HCT116 (cell line): ENCODE results near the gene SCYGR4.

Source experiments
- CBX3 ChIP-seq: IDR thresholded peaks from 2 replicates; pipeline ENCODE4 v1.6.1; 2012; ENCODE audit warnings: low read depth
- CTCF ChIP-seq, 3 experiments: fragments of 200-600 bp in 1 of 3; sonication (generic) in 1 of 3; IDR thresholded peaks in 2 of 3; conservative IDR thresholded peaks in 1 of 3; 2 replicates each; pipeline ENCODE4 v1.5.1; 2012 to 2017; ENCODE audit warnings: low read depth in 2 of 3, low read length in 2 of 3, antibody characterized with exemption in 1 of 3, borderline replicate concordance in 1 of 3, control low read depth in 1 of 3, mild to moderate bottlenecking in 1 of 3, mixed read lengths in 1 of 3, mixed run types in 1 of 3, moderate library complexity in 1 of 3; ENCODE audit not compliant: insufficient read depth in 1 of 3
- EZH2 ChIP-seq: fragments of 200-600 bp; sonication (generic); IDR thresholded peaks from 2 replicates; pipeline ENCODE4 v1.6.1; 2017; ENCODE audit warnings: antibody characterized with exemption, mixed run types
- MAX ChIP-seq: IDR thresholded peaks from 2 replicates; pipeline ENCODE4 v1.6.1; 2012
- POLR2A ChIP-seq: IDR thresholded peaks from 2 replicates; pipeline ENCODE4 v1.7.0; 2011; ENCODE audit warnings: borderline replicate concordance; ENCODE audit not compliant: insufficient read depth, insufficient read length; ENCODE audit errors: extremely low read depth
- POLR2AphosphoS5 ChIP-seq: IDR thresholded peaks from 2 replicates; pipeline ENCODE4 v1.6.1; 2011; ENCODE audit warnings: mild to moderate bottlenecking, low read depth, low read length, moderate library complexity
- RAD21 ChIP-seq: IDR thresholded peaks from 2 replicates; pipeline ENCODE4 v1.6.1; 2012; ENCODE audit warnings: low read depth, mild to moderate bottlenecking
- SP1 ChIP-seq: IDR thresholded peaks from 2 replicates; pipeline ENCODE4 v1.6.1; 2012; ENCODE audit warnings: low read depth
- SRF ChIP-seq: IDR thresholded peaks from 2 replicates; pipeline ENCODE4 v1.6.1; 2012; ENCODE audit warnings: low read depth
- TCF7L2 ChIP-seq: IDR thresholded peaks from 2 replicates; pipeline ENCODE4 v1.7.0; 2011; ENCODE audit warnings: borderline replicate concordance, inconsistent platforms; ENCODE audit not compliant: insufficient read depth, insufficient read length; ENCODE audit errors: extremely low read depth
- TF ChIP-seq, protein P1 (sequence below): IDR thresholded peaks from 2 replicates; pipeline ENCODE4 v1.6.1; 2012; ENCODE audit warnings: low read depth

DNA sequence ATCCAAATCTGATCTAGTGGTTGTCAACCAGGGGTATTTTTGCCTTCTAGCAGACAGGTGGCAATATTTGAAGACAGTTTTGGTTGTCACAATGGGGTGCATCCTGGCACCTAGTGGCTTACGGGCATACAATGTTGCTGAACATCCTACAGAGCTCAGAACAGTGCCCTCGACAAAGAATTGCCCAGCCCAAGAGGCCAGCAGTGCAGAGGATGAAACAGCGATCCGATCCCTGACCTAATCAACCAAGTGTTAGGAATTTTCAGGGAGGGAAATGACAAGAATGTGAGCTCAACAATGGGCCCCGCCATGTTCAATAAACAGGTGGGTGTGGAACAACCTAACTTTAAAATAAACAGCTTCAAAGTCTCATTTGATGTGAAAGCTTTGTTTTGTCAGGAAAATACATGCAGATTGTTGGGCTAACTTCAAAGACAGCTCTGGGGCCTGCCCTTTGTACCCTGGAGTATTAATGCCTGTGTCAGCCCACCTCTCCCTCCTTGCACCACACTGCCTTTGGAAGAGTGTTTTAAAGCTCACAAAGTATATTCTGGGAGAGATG is 26.8 kb downstream of the SCYGR4 start:
- TF ChIP-seq CTCF (IDR thresholded peaks at IDR 0.05 in 2 of 3, conservative IDR thresholded peaks at IDR 0.05 in 1 of 3; ENCODE audit: borderline replicate concordance in 1 of 3, insufficient read depth in 1 of 3, low read depth in 2 of 3, low read length in 2 of 3) = peak in 2 of 3 experiments; percentile 10 to 53; a peak in 2 of 6 replicates
- TF ChIP-seq SP1 = no peak
- no peak for TF ChIP-seq EZH2
- no peak for TF ChIP-seq POLR2AphosphoS5
- peak; percentile 29; the same call in 1 of the 2 replicates for TF ChIP-seq RAD21
- no peak for TF ChIP-seq POLR2A
- TF ChIP-seq, protein P1, sequence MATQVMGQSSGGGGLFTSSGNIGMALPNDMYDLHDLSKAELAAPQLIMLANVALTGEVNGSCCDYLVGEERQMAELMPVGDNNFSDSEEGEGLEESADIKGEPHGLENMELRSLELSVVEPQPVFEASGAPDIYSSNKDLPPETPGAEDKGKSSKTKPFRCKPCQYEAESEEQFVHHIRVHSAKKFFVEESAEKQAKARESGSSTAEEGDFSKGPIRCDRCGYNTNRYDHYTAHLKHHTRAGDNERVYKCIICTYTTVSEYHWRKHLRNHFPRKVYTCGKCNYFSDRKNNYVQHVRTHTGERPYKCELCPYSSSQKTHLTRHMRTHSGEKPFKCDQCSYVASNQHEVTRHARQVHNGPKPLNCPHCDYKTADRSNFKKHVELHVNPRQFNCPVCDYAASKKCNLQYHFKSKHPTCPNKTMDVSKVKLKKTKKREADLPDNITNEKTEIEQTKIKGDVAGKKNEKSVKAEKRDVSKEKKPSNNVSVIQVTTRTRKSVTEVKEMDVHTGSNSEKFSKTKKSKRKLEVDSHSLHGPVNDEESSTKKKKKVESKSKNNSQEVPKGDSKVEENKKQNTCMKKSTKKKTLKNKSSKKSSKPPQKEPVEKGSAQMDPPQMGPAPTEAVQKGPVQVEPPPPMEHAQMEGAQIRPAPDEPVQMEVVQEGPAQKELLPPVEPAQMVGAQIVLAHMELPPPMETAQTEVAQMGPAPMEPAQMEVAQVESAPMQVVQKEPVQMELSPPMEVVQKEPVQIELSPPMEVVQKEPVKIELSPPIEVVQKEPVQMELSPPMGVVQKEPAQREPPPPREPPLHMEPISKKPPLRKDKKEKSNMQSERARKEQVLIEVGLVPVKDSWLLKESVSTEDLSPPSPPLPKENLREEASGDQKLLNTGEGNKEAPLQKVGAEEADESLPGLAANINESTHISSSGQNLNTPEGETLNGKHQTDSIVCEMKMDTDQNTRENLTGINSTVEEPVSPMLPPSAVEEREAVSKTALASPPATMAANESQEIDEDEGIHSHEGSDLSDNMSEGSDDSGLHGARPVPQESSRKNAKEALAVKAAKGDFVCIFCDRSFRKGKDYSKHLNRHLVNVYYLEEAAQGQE = no peak
- TF ChIP-seq TCF7L2 = no peak
- TF ChIP-seq MAX = no peak
- TF ChIP-seq SRF = no peak
- TF ChIP-seq CBX3 = no peak
